Left renal pelvis (tissue), 4 donors: ENCODE data around the gene MYH9. TPM values are rescaled to one million over a fixed set of nuclear protein-coding genes. Genes with fewer than 3 reads are reported as not detected.
"Not testable (repeated sequence)": the region's sequence is repeated elsewhere in the genome, so short reads cannot be mapped to it uniquely, and the experiment has no call there.

Experiments
- DNase-seq, 4 donors: peaks; one replicate each; pipeline ENCODE4 v3.0.0-alpha.2; 2013; ENCODE audit warnings: low read depth in 4 of 4, low spot score in 3 of 4
- polyA plus RNA-seq, 4 donors: library from polyadenylated mRNA; unstranded; fragments of 120-200 nt; gene quantifications; one replicate each; pipeline ENCODE4 v1.2.1, GENCODE V29; 2013; ENCODE audit not compliant: insufficient read length in 4 of 4

Gene MYH9
- polyA plus RNA-seq, 4 donors = 131 to 293 (median 286) TPM

DNA sequence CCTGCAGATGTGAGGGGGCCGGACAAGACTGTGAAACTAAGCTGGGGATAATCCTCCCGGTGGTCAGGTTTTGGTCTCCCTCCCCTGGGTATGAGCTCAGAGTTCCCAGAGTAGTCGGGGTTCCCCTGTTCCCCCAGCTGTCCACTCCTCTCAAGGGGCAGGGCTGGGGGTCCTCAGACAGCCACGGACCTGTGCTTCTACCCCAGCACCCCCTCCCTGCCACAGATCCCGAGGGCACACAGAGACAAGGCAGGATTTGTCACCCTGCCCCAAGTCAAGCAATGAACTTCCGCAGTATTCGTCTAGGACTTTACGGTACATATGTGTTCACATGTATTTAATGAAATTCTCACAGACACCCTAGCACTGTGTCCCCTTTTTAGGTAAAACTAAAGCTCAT lies 89.6 kb downstream of the MYH9 start:
- DNase-seq = no peak

DNA sequence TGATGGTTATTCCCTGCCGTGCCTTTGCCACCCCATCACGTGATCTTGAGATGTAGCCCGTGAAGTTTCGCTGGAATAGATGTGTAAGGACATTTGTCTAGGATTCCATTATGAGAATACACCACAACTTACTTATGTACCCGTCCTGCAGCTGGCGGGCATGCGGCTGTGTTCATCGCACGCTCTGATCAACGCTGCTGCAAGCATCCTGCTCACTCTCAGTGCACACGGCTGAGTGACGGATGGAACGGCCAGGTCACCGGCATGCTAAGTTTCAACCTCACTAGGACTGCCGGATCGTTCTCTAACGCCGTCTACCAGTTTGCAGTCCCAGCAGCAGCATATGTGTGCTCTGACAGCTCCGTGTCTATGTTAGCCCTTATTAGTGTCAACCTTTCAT lies 90.2 kb downstream of the MYH9 start:
- DNase-seq = no peak

DNA sequence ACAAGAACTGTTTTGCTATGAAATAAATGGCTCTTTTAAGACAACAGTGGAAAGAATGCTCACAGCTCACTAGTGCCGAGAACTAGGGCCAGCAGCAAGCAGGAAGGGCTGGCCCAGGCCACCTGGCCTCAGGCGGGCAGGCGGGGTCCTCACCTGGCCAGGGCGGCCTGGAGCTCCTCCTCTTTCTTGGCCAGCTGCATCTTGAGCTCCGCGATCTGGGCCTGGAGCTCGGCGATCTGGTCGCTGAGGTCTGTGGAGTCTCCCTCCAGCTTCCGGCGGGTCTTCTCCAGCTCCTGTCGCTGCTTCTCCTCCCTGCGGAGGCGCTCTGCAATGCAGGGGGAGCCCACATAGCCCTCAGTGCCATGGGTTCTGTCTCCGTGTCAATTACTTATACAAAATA lies 91.1 kb downstream of the MYH9 start:
- DNase-seq = no peak

DNA sequence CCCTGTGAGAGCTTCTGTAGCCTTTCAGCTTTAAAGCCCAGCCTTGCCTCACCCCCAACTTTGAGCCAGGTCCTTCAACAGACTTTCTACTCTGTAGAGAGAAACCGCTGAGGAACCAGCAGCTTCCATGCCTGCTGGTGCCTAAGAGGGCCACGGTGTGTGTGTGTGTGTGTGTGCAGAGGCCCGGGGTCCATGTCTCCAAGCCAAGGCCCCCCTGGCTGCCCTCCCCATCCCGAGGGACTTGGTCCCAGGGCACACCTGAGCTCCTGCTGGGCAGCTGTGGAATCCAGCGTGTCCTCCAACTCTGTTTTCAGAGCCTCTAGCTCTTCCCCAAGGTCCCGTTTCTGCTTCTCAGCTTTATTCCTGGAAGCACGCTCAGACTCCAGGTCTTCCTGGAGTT lies 92.5 kb downstream of the MYH9 start:
- no peak for DNase-seq

DNA sequence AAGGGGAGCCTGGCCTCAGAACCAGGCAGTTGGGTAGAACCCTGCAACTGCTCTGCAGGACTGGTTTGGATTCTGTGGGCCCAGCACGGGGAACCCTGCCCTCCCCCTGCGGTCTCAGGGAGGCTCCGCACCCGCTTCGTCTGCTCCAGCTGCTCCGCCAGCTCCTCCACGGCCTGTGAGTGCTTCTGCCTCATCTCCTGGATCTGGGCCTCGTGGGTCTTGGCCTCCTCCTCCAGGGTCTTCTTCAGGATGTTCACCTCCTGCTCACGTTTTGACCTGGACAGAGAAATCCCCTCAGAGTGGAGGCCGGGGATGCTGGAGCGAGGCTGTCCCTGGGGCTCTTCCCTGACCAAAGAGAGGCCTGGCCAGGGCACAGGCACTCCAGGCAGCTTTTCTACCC lies 93.0 kb downstream of the MYH9 start:
- no peak for DNase-seq

DNA sequence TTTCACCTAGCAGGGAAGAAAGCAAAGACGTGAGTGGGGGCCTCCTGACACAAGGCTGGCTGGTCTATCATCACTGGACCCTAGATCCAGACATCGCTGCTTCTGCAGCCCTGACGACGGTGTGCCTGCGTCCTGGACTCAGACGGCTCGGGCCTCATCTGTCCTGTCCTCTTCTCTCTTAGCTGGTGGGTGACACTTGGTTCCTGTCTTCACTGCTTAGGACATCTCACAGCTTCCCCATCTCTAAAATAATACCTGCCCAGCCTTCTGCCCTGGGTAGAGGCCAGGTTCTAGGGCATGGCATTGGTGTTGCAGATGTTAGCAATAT lies 93.5 kb downstream of the MYH9 start:
- DNase-seq = no peak

DNA sequence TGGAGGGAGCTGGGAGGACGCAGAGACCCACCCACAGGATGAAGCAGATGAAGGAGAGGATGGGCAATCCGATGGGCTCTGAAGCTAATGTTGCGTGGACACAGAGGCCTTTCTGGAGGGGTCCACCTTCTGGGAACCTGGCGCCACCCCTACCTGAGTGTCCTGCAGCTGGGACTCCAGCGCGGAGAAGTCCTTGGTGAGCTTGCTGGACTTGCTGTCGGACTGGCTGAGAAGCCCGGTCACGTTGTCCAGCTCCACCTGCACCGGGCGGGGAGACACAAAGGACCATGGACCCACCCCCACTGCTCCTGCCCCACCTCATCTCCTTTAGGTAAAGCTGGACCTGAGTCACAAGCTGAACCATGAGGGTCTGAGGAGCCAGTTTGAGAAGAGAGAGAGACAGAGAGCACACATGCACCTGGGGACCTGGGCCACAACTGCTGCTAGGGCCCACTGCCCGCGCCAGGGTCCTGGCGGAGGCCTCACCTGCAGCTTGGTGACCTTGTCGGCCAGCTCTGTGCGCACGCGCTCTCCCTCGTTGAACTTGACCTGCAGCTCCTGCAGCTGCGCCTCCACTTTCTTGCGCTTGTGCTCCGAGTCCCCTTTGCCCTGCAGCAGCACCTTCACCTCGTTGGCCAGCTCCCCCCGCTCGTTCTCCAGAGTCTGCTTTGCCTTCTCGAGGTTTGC lies 94.0 kb downstream of the MYH9 start:
- no peak for DNase-seq

DNA sequence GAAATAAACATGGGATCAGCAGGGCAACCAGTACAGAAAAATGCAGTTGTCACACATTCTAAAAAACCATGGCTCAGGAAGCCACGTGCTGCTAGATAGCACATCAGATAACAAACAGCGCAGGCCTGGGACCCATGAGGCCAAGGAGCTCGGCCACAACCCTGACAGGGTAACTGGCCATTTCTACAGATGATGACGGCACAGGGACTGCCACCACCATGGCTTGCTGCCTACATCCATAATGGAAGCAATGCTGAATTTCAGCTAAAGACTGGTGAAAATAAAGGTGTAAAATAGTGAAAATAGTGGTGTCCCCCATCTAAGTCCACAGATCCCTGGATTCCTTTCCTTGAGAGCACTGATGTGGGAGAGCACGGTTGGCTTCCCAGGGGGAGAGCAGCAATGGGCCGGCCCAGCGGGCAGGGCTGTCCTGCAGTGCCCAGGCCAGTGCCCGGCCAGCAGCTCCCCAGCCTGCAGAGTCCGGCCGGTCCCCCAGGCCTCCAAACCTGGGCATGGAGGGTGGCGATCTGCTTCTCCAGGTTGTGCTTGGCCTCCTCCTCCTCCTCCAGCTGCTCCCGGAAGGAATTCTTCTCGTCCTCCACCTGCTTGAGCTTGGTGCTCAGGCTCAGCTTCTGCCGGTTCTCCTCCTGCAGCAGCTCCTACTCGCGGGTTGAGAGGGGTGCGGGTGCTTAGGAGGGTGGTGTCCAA lies 94.8 kb downstream of the MYH9 start:
- no peak for DNase-seq

DNA sequence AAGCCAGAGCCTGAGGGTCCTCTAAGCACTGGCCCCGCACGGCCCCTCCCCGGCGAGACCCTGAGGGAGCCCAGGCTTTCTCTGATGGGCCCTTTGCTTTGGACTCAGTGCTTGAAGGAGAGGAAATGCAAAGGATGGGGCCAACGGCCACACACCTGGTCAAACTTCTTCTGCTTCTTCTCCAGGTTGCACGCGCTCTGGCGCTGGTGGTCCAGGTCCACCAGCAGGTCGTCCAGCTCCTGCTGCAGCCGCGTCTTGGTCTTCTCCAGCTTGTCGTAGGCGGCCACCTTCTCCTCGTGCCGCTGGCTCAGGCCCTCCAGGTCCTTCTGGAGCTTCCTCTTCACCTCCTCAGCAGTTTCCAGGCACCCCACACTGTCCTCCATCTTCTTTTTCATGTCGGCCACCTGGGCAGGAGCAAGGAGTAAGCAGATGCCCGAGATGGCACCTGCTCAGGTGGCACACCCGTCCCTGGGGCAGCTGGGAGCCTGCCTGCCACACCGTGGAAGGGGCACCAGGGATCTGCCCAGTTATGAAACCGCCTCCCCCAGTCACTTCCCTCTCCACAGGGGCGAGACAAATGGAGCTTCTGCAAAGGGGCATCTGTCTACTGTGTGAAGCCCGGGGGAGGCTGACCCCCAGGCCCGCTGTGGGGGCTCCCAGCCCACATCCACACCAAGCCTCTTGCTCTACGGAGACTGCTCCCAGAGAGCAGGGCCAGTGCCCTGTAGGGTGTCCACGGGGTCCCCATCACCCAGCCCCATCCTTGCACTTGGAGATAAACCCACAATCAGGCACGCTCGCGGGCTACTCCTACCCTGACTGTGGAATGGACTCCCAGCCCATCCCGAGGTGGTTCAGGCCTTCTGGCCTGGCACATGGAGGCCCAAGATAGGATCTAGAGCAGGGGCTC lies 95.7 kb downstream of the MYH9 start:
- DNase-seq = no peak

DNA sequence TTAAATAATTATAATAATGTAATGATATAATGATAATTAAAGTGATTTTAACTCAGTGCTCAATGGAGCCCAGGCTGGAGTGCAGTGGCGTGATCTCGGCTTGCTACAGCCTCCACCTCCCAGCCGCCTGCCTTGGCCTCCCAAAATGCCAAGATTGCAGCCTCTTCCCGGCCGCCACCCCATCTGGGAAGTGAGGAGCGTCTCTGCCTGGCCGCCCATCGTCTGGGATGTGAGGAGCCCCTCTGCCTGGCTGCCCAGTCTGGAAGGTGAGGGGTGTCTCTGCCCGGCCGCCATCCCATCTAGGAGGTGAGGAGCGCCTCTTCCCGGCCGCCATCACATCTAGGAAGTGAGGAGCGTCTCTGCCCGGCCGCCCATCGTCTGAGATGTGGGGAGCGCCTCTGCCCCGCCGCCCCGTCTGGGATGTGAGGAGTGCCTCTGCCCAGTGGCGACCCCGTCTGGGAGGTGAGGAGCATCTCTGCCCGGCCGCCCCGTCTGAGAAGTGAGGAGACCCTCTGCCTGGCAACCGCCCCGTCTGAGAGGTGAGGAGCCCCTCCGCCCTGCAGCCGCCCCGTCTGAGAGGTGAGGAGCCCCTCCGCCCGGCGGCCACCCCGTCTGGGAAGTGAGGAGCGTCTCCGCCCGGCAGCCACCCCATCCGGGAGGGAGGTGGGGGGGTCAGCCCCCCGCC lies 97.2 kb downstream of the MYH9 start:
- not testable (repeated sequence) for DNase-seq

DNA sequence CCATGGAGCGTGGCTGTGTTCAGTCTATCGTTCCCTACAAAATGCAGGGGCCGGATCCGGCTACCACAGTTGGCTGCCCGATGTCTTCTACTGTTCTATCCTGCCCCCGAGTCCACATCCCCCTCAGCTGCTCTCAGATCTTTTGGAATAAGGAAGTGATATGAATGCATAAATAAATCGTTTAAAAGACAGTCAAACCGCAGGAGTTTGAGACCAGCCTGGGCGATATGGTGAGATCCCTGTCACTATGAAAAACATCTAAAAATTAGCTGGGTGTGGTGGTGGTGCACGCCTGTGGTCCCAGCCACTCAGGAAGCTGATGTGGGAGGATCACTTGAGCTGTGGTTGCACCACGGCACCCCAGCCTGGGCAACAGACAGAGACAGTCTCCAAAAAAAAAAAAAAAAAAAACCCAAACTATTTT lies 97.8 kb downstream of the MYH9 start:
- not testable (repeated sequence) for DNase-seq

DNA sequence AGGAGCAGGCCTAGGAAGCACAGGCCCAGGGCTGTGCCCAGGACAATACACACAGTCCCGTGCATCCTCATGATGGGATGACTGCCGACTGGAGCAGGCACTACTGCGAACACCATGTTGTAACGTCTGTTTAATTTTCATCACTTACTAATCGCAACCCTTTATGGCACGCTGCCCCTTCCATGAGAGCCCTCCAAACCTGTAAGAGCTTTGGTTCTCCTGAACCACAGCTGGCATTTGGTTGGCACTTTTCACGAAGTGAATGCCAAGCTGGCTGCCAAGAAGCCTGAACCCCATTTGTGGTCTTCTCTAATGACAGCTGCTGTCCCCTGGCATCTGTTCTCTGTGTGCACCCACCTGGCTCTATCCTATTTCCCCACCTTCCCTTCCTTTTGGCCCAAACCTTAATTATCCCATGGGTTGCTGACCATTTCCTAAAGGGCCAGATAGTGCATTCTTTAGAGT lies 98.3 kb downstream of the MYH9 start:
- DNase-seq = no peak

DNA sequence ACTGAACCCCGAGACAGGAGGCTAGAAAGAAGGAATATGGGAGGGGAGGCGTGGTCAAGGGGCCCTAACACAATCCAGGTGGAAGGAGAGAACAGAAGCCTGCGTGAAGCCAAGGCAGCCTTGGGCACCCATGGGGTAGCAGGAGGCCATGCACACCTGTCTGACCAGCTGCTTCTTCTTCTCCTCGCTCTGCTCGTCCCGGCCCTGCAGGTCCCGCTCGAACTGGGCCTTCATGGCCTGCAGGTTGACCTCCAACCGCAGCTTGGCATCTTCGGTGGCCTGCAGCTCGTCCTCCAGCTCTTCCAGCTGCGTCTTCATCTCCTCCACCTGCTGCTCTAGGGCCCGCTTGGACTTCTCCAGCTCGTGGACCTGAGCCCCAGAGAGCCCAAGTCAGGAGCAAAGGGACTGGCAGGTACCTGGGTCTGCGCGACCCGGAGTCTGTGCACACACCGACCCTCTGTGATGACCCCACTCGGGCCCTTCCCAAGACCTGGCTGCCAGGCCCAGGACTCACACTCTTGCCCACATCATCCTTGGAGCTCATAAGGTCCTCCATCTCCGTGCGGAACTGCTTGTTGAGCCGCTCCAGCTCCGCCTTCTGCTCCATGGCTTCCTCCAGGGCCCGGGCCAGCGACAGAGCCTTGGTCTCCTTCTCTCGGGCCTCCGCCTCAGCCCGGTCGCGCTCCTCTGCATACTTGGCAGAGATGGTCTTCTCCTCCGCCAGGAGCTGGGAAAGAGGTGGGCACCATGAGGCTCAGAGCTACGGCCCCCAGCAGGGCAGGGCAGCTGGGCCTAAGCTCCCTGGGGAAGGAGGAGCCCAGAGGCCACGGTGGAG lies 99.0 kb downstream of the MYH9 start:
- no peak for DNase-seq

DNA sequence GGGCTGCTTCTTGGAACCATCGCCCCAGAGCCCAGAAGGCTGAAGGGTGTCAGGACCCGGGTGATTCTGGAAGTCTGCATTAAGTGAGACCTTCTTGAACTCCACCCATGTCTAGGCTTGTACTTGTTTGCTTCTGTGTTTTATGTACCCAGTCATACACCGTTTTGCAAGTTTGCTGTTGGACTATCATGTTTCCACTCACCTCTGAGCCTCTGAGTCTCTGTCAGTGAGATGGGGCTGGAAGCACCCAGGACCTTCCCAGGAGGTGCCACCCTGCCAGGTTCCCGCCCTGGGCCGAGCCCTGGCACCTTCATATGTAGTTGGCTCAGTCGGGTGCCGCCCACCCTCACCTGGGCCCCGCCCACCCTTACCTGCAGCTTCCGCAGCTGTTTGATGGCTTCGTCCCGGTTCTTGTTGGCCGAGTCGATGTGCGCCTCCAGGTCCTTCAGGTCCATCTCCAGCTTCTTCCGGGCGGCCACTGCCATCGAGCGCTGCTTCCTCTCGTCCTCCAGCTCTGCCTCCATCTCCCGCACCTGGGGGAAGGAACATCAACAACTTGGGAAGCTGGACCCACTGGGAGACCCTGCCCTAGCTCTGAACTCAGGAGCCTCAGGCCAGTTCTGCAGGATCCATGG lies 99.8 kb downstream of the MYH9 start:
- DNase-seq = no peak

DNA sequence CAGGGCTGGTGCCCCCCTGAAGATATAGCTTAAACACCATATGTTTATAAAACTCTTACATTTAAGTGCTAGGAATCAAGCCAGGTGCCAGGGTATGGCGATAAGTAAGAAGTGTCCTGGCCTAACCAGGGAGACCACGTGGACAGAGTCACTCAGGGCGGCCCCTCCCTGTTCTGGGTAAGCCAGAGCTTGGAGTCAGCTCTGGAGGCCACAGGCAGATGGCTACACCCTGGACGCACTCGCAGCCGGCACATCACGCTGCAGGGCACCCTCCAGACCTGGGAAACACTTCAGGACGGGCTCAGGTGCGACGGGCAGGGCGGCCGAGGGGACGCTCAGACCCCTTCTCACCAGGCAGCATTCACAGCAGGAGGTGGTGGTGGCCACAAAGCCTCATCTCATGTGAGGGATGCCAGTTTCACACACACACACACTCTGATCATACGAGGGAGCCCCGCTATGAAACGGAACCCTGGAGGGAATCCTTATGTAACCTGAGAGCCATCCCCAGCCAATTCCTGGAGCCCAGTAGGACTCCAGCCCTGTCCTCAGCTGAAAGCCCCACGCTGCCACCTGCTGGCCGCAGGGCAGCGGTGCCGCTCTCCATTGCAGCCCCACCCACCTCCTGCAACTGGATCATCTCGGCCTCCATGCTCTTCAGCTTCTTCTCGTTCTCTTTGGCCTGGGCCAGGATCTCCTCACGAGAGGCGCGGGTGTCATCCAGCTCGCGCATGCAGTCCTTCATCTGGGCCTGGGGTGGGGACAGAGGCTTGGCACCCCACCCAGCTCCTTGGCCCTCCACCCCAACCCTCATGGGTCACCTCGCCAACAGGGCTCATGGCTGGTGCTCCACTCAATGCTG lies 101.4 kb downstream of the MYH9 start:
- DNase-seq = peak in 3 of 4 donors; percentile 27 to 56 (median 36)

DNA sequence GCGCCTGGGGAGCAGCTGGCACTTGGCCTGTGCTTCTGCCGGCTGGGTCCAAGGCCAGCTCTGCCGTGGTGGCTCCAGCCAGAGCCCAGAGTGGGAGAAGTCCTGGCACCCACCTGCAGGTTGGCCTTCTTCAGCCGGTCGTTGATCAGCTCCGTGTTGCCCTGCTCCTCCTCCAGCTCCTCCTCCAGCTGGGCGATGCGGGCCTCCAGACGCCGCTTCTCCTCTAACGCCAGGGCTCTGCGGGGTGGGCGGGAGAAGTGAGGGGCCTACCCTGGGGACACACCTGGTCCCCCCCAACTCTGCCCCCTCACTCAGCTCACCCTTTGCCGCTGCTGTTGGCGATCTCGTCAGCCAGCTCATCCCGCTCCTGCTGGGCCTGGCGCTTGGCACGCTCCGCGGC lies 102.2 kb downstream of the MYH9 start:
- no peak for DNase-seq

DNA sequence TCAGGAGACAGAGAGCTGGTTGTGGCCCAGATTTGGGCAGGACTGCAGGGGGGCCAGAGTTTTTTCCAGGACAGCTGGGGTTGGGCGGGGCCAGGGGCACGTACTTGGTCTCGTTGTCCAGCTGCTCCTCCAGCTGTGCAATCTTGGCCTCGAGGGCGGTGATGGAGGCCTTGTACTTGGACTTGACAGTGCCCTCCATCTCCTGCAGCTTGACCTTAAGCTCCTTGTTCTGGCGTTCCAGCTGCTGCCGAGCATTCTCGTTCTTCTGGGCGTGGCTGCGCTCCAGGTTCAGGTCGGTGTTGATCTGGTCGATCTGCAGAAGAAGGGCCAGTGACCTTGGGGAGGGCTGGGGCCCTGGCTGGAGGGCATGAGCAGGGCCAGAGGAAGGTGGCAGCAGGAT lies 102.8 kb downstream of the MYH9 start:
- no peak for DNase-seq

DNA sequence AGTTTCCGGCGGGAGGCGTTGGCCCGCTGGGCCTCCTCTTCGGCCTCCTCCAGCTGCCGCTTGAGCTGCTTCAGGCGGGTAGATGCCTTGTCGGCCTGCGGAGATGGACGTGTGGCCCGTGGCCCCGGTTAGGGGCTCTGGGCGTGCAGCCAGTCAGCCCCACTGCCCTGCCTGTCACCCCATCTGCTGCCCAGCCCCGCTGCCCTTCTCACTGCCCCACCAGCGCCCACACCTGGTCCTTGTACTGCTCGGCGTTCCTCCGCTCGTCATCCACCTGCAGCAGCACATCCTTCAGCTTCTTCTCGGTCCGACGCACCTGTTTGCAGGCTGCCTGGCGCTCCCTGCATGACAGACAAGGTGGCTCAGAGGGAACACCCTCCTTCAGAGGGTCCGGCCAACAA lies 103.6 kb downstream of the MYH9 start:
- DNase-seq = no peak
